HG02970 (cell line): ENCODE measurements around the gene NUP93.
"Not testable (repeated sequence)": the region's sequence is repeated elsewhere in the genome, so short reads cannot be mapped to it uniquely, and the experiment has no call there.

Source experiments
- ATAC-seq: cut with Tn5 transposase; IDR thresholded peaks from one replicate; pipeline ENCODE4 v1.9.1; 2021; ENCODE audit warnings: mild to moderate bottlenecking, moderate library complexity, moderate number of reproducible peaks; ENCODE audit not compliant: unreplicated experiment, low FRiP score

The NUP93 gene

DNA sequence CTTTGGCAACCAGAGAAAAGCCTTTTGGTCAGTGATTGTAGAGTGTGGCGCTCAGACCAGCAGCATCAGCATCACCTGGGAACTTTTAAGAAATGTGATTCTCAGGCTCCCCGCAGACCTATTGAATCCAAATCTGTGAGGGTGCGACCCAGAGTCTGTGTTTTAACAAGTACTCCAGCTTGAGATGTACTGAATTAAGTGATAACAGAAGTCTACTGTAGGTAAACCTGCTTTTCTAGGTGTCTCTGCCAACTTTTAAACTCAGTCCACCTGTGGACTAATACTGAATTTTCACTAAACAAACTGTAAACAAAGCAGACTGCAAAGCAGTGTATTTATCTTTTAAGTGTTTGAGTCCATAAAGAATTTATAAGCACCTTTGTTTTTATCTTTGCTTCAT, 43.6 kb downstream of the NUP93 start:
- no peak for ATAC-seq

DNA sequence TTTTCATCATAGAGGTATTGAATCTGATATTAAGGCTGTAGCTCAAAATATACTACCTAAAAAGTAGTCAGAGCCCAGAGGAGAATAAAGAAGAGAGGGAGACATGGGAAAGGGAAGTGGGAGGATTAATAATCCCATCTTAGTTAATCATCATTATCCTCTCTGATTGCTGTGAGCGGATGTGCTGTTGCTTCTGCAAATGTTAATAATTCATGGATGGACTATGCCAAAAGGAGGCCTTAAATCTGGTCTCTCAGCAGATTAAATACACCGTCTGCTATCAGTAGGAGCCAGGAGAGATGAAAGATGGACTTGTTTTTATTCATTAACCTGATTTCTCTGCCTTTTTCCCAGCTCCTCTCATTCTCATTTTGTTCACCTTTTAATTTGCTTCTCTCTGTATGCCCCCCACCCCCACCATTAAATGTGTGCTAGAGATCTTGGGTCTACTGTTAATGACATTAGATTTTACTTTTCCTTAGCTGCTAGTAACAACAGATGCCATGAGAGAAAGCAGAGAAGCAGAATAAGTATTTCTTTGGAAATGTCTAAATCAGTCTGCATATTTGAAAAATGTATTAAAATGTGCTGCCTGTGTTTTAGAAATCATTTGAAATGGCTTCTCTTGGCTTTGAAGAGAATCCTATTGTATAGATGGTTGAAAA, 44.2 kb downstream of the NUP93 start:
- no peak for ATAC-seq

DNA sequence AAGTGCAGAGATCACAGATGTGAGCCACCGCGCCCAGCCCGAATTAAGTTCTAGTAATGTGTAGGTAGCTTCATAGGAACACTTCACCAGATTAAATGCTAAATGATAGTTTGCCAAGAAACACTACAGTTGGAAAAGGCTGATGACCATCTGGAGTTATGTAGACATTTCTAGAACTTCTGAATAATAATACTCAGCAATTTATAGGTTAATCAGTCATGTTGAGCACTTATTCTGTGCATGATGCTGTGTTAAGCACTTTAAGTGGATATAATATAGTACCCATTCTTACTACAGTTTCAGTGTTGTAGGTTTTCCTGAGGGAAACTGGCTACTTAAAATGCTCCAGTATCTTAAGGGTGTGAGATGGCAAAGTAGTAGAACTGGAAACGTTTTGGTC, 45.2 kb downstream of the NUP93 start:
- no peak for ATAC-seq

DNA sequence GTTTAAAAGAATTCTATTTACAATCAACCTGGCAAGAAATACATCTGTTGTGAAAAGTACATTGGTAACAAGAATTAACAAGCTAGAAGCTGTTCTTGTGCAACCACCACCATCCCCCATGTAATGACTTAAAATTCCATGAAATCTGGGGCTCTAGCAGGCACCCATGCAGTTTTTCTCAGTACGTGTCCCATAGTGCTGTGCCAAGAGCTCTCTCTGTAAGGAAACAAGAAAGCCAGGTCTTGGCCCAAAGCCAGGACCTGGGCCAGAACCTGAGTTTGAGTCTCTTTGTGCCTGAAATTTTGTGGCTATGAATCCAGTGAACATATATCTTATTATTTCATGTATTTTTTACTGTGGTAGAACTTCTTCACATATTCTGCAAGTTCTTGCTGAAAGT, 46.6 kb downstream of the NUP93 start:
- no peak for ATAC-seq

DNA sequence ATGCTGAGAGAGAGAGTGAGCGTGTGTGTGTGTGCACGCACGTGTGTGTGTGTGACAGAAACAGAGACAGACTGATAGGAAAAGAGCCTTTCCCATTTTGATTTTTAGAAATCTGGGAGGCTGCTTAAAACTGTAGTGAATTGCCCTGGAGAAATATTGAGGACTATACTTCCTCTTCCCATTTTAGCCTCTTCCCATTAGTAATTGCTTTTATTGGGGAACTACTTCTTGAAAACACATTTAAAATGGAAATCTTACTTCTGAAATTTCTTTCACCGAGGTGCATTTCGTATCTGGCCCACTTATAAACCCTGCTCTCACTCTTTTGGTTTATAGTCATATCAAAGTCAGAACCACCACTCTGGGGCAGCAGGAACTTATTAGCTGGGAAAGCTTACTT, 47.1 kb downstream of the NUP93 start:
- ATAC-seq = no peak

DNA sequence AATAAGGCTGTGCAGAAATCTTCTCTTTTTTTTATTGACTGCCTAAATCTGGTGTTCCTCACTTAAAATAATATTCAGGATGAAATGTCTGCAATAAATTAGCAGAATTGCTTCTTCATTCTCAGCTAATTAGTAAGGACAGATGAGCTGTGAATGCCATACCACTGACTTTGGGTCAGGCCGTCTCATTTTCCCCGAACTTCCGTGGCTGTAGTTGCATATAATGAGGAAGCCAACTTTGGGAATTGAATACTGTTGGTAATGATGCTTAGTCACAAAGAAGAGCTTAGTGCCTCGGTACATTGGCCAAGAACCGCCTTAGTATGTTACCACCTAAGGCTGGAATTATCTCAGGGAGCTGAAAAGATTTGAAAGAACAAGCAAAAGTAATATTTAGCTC, 47.6 kb downstream of the NUP93 start:
- ATAC-seq = no peak

DNA sequence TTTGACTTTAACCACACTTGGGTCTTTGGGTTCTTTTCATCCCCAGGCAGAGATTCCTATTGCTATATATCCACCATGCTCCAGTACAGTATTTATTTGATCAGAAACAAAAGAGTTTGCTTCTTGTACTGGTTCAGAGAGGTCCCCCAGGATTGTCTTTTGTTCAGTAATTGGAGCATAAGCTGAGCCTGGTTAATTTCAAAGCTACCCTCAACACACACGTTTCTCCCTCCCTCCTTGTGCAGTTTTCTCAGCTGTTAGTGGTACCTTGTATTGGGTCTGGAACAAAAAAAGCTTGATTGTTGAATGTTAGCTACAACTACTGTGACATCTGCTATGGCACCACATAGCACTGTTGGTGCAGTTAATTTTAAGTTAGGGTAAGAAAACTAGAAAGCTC, 50.0 kb downstream of the NUP93 start:
- no peak for ATAC-seq

DNA sequence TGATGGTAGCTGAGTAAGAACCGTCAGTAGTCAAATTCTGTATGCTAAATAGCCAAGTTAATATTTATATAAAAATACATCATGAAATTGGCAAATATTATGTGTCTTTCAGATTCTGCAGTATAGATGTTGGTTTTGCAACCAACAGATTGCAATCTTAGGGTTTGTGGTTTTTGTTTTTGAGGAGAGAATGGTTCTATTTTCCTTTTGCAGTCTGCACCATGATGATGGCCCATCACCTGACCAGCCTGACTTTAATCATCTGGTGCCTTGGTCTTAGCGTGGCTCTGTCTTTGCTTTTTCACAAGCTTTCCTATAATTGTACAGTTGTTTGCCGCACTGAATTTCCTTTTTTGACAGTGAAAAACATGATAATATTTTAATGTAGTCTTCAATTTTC, 50.7 kb downstream of the NUP93 start:
- no peak for ATAC-seq

DNA sequence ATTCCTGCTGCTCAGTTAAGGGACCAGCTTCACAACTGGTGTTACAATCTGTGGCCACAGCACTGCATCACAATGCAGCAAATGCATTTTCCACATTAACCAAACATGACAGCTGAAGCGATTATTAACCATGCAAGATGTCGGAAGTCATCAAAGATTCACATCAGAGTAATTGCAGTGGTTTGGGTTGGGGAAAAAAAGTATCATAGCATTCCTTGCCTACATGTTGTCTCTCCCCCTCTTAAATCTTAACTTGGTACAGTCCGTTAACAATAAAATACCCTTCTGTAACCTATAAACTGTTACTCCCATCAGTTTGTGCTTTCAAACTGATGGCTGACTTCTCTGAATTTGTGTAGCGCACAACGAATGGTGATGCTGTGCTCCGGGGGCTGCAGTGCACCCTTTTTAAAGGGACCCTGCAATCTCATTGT, 51.6 kb downstream of the NUP93 start:
- no peak for ATAC-seq

DNA sequence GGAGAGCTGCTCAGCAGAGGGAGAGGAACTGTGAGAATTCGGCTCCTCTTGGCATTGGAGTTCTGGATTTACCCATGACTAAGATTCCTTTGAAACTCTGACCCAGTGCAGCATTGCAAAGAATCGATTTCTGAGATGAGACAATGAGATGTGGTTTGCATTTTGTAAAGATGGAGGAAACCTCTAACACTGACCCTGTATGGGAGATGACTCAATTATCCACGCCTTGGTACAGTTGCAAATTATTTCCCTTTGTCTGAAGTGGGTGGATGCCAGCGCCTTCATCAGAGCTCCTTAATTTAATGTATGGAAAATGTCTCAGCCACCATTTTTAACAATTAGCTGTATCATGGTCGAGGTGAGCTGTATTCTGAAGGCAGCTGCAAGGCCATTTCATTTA, 53.4 kb downstream of the NUP93 start:
- no peak for ATAC-seq

DNA sequence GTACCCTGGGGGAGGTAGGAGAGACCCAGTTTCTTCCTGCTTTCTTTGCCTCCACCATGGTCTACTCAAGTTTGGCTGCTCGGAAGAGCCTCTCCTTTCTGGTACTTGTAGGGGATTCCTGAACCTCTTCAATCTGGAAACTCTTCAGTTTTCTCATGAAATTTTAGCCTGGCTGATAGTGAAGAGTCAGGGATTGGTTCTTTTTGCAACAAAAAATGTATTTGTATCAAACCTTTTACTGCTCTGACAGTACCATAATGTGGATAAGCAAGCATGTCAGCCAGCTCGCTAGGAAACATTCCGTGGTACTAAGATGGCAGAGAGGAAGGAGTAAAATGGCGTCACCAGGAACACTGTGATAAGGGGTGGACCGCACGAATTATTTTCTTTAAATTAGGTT, 55.4 kb downstream of the NUP93 start:
- no peak for ATAC-seq

DNA sequence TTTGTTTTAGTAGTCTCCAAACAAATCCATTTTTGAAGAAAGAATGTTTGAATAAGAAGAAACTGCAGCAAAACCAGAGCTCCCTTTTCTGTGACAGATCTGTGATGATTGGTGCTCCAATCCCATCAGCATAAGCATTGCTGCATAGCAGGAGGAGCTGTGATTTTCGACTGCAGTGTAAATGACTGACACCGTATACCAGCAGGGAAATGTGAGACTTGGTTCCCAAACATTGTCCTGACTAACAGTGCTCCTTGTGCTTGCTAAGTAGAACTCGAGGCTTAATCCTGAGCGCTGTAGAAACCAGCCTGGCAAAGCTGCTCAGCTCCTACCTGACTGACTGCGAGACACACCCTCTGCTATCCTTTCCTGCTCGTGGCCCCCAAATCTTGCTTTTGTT, 57.2 kb downstream of the NUP93 start:
- ATAC-seq = no peak

DNA sequence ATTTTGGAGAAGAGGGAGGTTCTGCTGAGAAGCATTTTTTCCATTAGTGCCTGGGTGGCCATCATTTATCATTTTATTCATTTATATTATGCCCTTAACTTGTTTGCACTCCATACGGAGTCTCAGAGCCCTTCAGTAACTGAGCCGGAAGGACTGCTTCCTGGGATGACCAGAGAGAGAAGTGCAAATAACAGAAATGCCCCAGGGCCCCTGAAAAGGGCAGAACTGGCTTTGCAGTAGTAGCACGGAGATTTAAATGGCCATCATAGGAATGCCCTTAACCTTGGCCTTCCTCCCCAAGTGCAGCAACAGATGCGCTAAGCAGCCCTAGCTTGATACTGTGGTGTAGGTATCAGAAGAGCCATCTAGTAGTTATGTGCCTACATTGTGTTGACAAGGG, 58.5 kb downstream of the NUP93 start:
- no peak for ATAC-seq

DNA sequence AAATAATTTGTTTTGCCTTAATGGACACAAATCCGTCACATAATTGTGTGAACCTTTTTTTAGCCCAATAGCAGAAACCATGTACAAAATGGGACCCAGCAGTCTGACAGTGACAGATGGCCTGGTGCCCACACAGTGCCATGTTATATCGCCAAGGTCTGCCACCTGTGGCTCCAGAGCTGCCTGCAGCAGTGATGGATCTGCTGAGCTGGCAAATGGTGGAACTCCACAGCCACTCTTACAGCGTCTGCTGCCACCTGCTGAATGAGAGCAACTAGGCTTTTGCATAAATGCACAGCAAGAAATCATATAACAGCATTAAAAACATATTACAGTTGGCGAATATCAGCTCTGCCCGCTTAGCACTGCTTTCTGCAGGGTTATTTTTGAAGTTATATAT, 59.4 kb downstream of the NUP93 start:
- no peak for ATAC-seq

DNA sequence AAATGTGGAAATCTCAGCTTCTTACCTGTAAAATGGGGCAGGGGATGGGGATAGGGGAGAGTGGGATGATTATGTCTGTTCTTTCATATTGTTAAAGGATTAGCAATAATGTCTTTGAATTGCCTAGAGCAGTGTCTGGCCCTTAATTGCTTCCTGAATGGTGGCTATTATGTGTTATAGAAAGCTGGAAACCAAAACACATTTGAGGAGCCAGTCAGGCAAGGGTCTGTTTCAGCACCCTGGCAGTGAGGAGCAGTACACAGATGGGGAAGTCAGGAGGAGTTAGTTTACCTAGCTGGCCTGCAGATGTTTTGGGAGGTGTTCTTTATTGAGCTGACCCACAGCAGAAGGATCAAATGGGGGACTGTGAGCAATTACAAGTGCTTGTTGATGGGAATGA, 63.0 kb downstream of the NUP93 start:
- ATAC-seq = no peak

DNA sequence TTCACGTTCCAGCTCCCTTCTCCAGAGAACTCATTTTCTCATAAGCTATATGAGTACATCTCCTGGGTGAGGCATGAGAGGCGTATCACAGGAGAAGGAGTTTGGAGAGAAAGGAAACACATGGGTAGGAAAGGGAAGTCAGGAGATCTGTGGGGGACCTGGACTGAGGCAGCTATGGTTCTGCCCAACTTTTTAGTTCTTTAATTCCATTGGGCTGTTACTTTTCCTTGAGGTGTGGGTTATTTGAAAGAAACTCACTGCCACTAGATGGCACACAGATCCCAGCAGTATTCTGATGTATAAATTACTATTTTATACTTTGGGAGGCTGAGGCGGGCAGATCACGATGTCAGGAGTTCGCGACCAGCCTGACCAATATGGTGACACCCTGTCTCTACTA, 63.6 kb downstream of the NUP93 start:
- ATAC-seq = no peak

DNA sequence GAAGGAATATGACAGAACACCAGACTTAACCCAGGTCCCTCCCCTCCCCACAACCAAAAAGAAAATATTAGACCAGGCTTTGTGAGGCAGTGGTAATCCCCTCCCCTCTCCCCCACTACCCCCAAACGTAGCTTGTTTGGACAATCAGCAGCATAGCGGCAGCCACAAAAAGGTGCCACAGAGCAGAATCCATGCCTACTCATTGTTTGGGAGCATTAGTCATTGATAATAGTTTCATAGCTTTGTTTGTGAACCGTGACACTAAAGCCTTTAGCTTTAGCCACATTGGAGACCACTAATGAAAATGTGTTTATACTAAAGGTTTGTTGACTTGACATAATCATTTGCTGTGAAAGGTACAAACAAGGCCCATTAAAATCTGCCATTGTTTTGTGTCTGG, 65.1 kb downstream of the NUP93 start:
- ATAC-seq = no peak

DNA sequence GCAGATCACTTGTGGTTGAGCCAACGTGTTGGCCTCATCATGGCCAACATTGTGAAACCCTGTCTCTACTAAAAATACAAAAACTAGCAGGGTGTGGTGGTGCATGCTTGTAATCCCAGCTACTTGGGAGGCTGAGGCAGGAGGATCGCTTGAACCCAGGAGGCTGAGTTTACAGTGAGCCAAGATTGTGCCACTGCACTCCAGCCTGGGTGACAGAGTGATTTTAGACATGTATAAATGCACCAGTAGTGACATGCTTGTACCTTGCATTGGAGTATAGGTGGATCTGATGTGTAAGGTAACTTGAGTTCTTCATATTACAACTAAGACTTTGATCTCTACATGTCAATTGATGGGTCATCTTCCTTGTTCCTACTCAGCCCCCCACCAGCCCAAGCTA, 67.1 kb downstream of the NUP93 start:
- not testable (repeated sequence) for ATAC-seq

DNA sequence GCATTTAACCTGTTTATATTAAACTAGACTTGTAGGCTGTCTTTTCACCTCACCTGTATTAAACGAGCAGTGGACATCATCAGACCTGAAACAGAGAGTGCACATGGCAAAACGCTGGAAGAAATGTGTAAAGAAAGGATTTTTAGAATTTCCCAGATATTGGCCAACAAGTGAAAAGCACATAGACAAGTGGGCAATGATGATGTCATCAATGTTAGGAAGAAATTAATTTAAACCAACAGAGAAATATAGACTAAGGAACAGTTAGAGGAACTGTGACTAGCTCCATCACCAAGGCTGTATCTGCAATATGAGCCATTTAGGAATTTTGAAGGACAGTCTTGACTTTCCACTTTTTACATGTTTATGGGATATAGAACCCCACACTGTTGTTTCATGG, 67.9 kb downstream of the NUP93 start:
- ATAC-seq = no peak

DNA sequence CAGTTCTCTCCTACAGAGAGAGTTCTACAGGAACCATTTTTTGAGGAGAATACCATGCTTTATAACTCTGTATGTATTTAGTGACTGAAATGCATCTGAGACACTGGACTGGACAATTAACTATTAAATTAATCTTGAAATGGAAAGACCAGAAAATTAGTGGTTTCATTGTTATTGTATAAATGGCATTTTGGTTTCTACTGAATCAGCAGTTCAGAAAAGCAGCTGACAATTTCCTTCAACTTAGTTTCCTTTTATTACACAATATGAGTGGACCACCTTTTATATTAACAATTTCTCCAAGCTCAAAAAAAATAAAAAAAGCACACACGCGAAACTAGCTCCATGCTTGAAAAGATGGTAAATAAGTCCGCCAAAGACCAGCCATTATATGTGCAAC, 69.0 kb downstream of the NUP93 start:
- no peak for ATAC-seq

DNA sequence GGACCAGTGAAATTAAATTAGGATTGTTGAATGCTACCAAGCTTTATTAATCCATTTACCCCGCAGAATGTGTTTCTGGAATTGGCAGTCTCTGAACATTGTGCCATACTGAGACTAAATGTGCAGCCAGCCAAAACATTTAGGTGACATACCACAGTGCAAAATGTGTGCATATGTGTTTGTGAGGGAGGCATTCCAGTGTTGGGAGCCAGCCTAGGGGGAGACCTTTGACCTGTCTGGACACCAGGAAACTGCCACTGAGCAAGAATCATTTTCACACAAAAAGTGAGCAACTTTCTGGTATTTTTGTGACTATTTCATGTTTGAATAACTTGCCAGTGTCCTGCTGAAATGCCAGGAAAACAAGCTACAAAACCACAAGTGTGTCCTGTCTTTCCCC, 70.4 kb downstream of the NUP93 start:
- ATAC-seq = no peak

DNA sequence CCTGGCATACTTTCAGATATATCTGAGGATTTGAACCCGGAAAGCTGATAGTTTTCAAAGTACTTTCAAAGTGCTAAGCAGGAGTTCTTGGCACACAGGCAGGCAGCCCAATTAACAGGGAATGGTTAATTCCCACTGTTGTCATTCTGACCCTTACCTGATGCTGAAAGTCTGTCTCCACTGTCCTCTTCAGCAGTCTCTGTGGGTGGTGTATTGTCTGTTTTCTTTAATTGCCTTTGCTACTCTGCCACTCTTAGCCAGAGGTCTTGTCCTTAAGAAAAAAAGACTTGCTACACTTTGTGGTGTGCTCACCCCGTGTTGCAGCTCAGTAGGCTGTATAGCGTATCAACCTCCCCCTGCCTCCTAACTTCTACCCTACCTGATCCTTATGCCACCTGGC, 71.8 kb downstream of the NUP93 start:
- no peak for ATAC-seq

DNA sequence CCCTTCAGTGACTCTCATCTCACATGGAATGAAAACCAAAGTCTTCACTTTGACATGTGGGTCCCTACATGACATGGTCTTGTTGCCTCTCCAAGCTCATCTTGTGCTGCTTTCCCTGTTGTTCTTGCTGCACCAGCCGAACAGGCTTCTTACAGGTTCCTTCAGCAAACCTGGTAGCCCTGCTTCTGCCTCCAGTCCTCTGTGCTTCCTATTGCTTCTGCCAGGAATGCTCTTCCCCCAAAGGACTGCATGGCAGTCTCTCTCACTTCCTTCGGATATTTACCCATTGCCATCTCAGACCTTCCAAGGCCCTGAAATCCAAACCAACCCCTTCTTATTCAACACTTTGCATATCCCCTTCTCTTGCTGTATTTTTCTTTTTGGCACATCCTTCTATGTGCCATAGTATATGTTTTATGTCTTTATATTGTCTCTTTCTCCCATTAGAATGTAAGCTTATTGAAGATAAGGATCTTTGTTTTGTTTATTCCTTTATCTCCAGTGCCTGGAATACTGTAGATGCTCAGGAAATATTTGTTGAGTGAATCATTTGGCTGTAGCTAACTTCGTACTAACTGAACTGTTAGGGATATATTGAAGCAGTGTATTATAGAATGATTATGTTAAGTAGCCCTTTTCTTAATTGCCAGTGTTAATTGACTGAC, 77.2 kb downstream of the NUP93 start:
- ATAC-seq = no peak
